NK-92 treated with Interleukin-12 subunit alpha and Interleukin-12 subunit beta, amount 100 ng/mL, for 24 hours (cell line): ENCODE data around the gene PLEKHA6.
"Not testable (repeated sequence)": the region's sequence is repeated elsewhere in the genome, so short reads cannot be mapped to it uniquely, and the experiment has no call there.

Source experiments
- DNase-seq: peaks from one replicate; lab custom pipeline; 2025; lab: John Stamatoyannopoulos, UW

Gene PLEKHA6

GRCh38 chr1:204335085-204335484 is 24.6 kb downstream of the PLEKHA6 start:
- no peak for DNase-seq

- DNase-seq, result no peak
Observed at GRCh38 chr1:204334455-204334854, 25.3 kb downstream of the PLEKHA6 start.

- no peak for DNase-seq
Observed at GRCh38 chr1:204333427-204333826, 26.3 kb downstream of the PLEKHA6 start.

GRCh38 chr1:204331847-204332487 is 27.8 kb downstream of the PLEKHA6 start:
- no peak for DNase-seq

GRCh38 chr1:204331275-204331674 is 28.5 kb downstream of the PLEKHA6 start:
- DNase-seq, result no peak

GRCh38 chr1:204327870-204328269 is 31.9 kb downstream of the PLEKHA6 start:
- not testable (repeated sequence) for DNase-seq

GRCh38 chr1:204327359-204327758 is 32.4 kb downstream of the PLEKHA6 start:
- no peak for DNase-seq

- DNase-seq, result no peak
Observed at GRCh38 chr1:204326771-204327300, 32.9 kb downstream of the PLEKHA6 start.

GRCh38 chr1:204325944-204326343 is 33.8 kb downstream of the PLEKHA6 start:
- no peak for DNase-seq

- no peak for DNase-seq
Observed at GRCh38 chr1:204323887-204324286, 35.8 kb downstream of the PLEKHA6 start.

GRCh38 chr1:204322339-204322868 is 37.3 kb downstream of the PLEKHA6 start:
- no peak for DNase-seq

GRCh38 chr1:204321665-204322064 is 38.1 kb downstream of the PLEKHA6 start:
- no peak for DNase-seq

GRCh38 chr1:204321051-204321450 is 38.7 kb downstream of the PLEKHA6 start:
- no peak for DNase-seq

- DNase-seq, result no peak
Observed at GRCh38 chr1:204320382-204320804, 39.3 kb downstream of the PLEKHA6 start.

- no peak for DNase-seq
Observed at GRCh38 chr1:204319462-204319861, 40.3 kb downstream of the PLEKHA6 start.

GRCh38 chr1:204319027-204319426 is 40.7 kb downstream of the PLEKHA6 start:
- no peak for DNase-seq

GRCh38 chr1:204318324-204318723 is 41.4 kb downstream of the PLEKHA6 start:
- no peak for DNase-seq

- no peak for DNase-seq
Observed at GRCh38 chr1:204317170-204317569, 42.6 kb downstream of the PLEKHA6 start.

- no peak for DNase-seq
Observed at GRCh38 chr1:204316164-204316563, 43.6 kb downstream of the PLEKHA6 start.

- no peak for DNase-seq
Observed at GRCh38 chr1:204314893-204315658, 44.7 kb downstream of the PLEKHA6 start.

- no peak for DNase-seq
Observed at GRCh38 chr1:204314171-204314892, 45.4 kb downstream of the PLEKHA6 start.

- DNase-seq, result no peak
Observed at GRCh38 chr1:204313675-204314074, 46.1 kb downstream of the PLEKHA6 start.
